Activated CD4-positive, alpha-beta T cell treated with anti-CD3 and anti-CD28 coated beads for 36 hours (primary cell): ENCODE data around the gene OCIAD2. TPM values are rescaled to one million over a fixed set of nuclear protein-coding genes. Genes with fewer than 3 reads are reported as not detected.
A peak's percentile ranks its signal among the peaks of the same experiment; 100 is the strongest.

Experiments used
- ATAC-seq: fragments of 200-7000 bp; cut with Tn5 transposase; one replicate; pipeline ENCODE4 v1.10.0; 2021; ENCODE audit warnings: mild to moderate bottlenecking, moderate library complexity
- CTCF ChIA-PET: fragments of 350-600 bp; sonication (Branson Sonifier 250); formaldehyde crosslinking; loops from one replicate; lab custom pipeline; 2021; ENCODE audit warnings: antibody characterized with exemption; lab: Charles Lee
- POLR2A ChIA-PET: fragments of 350-600 bp; sonication (Branson Sonifier 250); formaldehyde crosslinking; loops from one replicate; lab custom pipeline; 2021; ENCODE audit warnings: antibody characterized with exemption, inconsistent platforms; lab: Charles Lee
- DNase-seq: peaks from one replicate; pipeline ENCODE4 v3.0.0-alpha.2; 2020
- H3K27ac Mint-ChIP-seq: one replicate; pipeline ENCODE4 v1.8.0; 2021; ENCODE audit warnings: mixed read lengths
- H3K27me3 Mint-ChIP-seq: one replicate; pipeline ENCODE4 v1.8.0; 2021; ENCODE audit warnings: mixed read lengths
- H3K36me3 Mint-ChIP-seq: one replicate; pipeline ENCODE4 v1.8.0; 2021; ENCODE audit warnings: low read depth, mixed read lengths
- H3K4me1 Mint-ChIP-seq: one replicate; pipeline ENCODE4 v1.8.0; 2021; ENCODE audit warnings: mixed read lengths
- H3K4me3 Mint-ChIP-seq: one replicate; pipeline ENCODE4 v1.8.0; 2021; ENCODE audit warnings: mild to moderate bottlenecking, moderate library complexity, mixed read lengths
- H3K9me3 Mint-ChIP-seq: one replicate; pipeline ENCODE4 v1.8.0; 2021; ENCODE audit warnings: low read depth, mixed read lengths
- intact Hi-C, 2 experiments: fragments of 100-400 bp; cut with DNase I in 1 of 2; cut with micrococcal nuclease in 1 of 2; formaldehyde crosslinking; loops; one replicate each; pipeline versions ENCODE4 v1.14.2 to v1.15.1; 2022 to 2024; cut with DNase I, micrococcal nuclease
- total RNA-seq, 2 experiments: library from RNA; stranded (reverse); gene quantifications; one replicate each; pipeline ENCODE4 v1.2.3, GENCODE V29; 2021

Gene OCIAD2
- total RNA-seq, 2 experiments from 2014 or later: 83.6 to 97.4 TPM

GRCh38 chr4:48907706-48908477 lies 1.3 kb upstream of the OCIAD2 start:
- POLR2A ChIA-PET: no interaction called here
- ATAC-seq (no peak), DNase-seq (no peak)
- Mint-ChIP-seq H3K36me3 (peaks cover 12% of the 10 kb centered on the region), H3K27me3 (no peaks in the 10 kb centered on the region), H3K4me1 (peaks cover 40% of the 10 kb centered on the region), H3K9me3 (no peaks in the 10 kb centered on the region), H3K27ac (peak overlapping the region; percentile 42), H3K4me3 (peak overlapping the region; percentile 12)
- intact Hi-C loops: loop anchor here (2.0 to 10.0 kb wide), 9 partner anchors 55 to 637 kb away; partner anchors contain the start of gene SLAIN2 (in 2 of the 2)
- CTCF ChIA-PET: interaction anchor here (0.7 to 1.7 kb wide), 3 partner anchors 10 to 68 kb away, joined by 3 to 5 read pairs (median 4); no protein-coding TSS in a partner anchor

- intact Hi-C loops: loop anchor here (1.0 to 10.0 kb wide), 8 partner anchors 53 to 563 kb away; partner anchors contain the start of genes FRYL (in 2 of the 2), SLAIN2 (in 2 of the 2) and OCIAD1 (in 1 of the 2)
- peak overlapping the region; percentile 85 for H3K4me3 Mint-ChIP-seq
- H3K36me3 Mint-ChIP-seq: peaks cover 25% of the 10 kb centered on the region
- ChIA-PET POLR2A (no interaction called here), CTCF (interaction anchor here (0.6 kb wide), 1 partner anchor 348 kb away, joined by 3 read pairs; no protein-coding TSS in a partner anchor)
- H3K27ac Mint-ChIP-seq: peak overlapping the region; percentile 65
- DNase-seq (no peak), ATAC-seq (no peak)
- no peaks in the 10 kb centered on the region for H3K27me3 Mint-ChIP-seq
- H3K4me1 Mint-ChIP-seq: peaks cover 55% of the 10 kb centered on the region
- no peaks in the 10 kb centered on the region for H3K9me3 Mint-ChIP-seq
Observed at GRCh38 chr4:48905363-48906015, 1.1 kb downstream of the OCIAD2 start.

DNA sequence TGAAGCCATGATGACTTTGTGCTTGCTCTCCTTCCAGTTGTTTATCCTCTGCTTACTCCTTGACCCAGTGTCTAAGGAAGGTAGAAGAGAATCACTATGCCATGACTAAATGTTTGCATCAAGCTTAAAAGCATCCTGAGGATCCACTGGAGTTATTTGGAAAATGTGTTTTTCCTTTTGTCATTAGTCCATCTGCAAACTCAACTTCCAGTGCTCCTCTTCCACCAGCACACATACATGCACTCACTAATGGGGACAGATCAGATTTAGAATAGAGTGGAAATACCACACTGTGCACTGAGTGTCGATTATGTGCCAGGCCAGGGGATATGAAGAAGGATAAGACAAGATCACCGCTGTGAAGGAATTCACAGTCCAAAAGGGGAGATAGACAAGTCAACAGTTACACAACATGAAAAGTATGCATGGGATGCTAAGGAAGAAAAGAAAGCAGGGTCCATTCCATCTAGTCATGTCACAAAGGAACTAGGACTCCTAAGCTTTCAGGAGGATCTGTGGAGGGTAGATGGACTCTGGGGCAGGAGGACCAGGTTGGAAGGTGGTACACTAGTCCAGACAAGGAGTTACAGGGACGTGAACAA lies 1.9 kb downstream of the OCIAD2 start:
- no peak for ATAC-seq
- CTCF ChIA-PET: interaction anchor here (0.5 to 0.6 kb wide), 2 partner anchors 140 to 347 kb away, joined by 3 to 4 read pairs; no protein-coding TSS in a partner anchor
- peaks cover 31% of the 10 kb centered on the region for H3K36me3 Mint-ChIP-seq
- POLR2A ChIA-PET: no interaction called here
- peak overlapping the region; percentile 85 for H3K4me3 Mint-ChIP-seq
- no peak for DNase-seq
- H3K27me3 Mint-ChIP-seq: no peaks in the 10 kb centered on the region
- intact Hi-C loops: loop anchor here (5.0 to 10.0 kb wide), 6 partner anchors 52 to 562 kb away; partner anchors contain the start of gene SLAIN2 (in 2 of the 2)
- no peaks in the 10 kb centered on the region for H3K9me3 Mint-ChIP-seq
- peak overlapping the region; percentile 11 for H3K27ac Mint-ChIP-seq
- peaks cover 58% of the 10 kb centered on the region for H3K4me1 Mint-ChIP-seq

GRCh38 chr4:48904101-48904500 lies 2.5 kb downstream of the OCIAD2 start:
- CTCF ChIA-PET: interaction anchor here (0.5 kb wide), 1 partner anchor 139 kb away, joined by 4 read pairs; no protein-coding TSS in a partner anchor

GRCh38 chr4:48902266-48902665 lies 4.3 kb downstream of the OCIAD2 start:
- POLR2A ChIA-PET: interaction anchor here (1.0 kb wide), 1 partner anchor 121 kb away, joined by 5 read pairs; no protein-coding TSS in a partner anchor
- DNase-seq: no peak
- H3K4me3 Mint-ChIP-seq: no peak overlapping the region
- no peaks in the 10 kb centered on the region for H3K27me3 Mint-ChIP-seq
- H3K4me1 Mint-ChIP-seq: peaks cover 63% of the 10 kb centered on the region
- H3K27ac Mint-ChIP-seq: peak overlapping the region; percentile 33
- no peaks in the 10 kb centered on the region for H3K9me3 Mint-ChIP-seq
- CTCF ChIA-PET: interaction anchor here (1.2 to 1.6 kb wide), 2 partner anchors 42 to 324 kb away, joined by 4 to 5 read pairs; no protein-coding TSS in a partner anchor
- no peak for ATAC-seq
- intact Hi-C loops: loop anchor here in 1 of 2 experiments (10.0 kb wide), 1 partner anchor 557 kb away; the partner anchor contains the start of gene SLAIN2
- peaks cover 50% of the 10 kb centered on the region for H3K36me3 Mint-ChIP-seq

More at GRCh38 chr4:48904101-48904500, 2.5 kb downstream of the OCIAD2 start:
- no peak for ATAC-seq
- Mint-ChIP-seq H3K4me3 (no peak overlapping the region), H3K4me1 (peaks cover 61% of the 10 kb centered on the region), H3K27ac (no peak overlapping the region), H3K9me3 (no peaks in the 10 kb centered on the region), H3K36me3 (peaks cover 37% of the 10 kb centered on the region), H3K27me3 (no peaks in the 10 kb centered on the region)
- intact Hi-C loops: loop anchor here in 1 of 2 experiments (10.0 kb wide), 1 partner anchor 559 kb away; the partner anchor contains the start of gene SLAIN2
- POLR2A ChIA-PET: no interaction called here
- no peak for DNase-seq

DNA sequence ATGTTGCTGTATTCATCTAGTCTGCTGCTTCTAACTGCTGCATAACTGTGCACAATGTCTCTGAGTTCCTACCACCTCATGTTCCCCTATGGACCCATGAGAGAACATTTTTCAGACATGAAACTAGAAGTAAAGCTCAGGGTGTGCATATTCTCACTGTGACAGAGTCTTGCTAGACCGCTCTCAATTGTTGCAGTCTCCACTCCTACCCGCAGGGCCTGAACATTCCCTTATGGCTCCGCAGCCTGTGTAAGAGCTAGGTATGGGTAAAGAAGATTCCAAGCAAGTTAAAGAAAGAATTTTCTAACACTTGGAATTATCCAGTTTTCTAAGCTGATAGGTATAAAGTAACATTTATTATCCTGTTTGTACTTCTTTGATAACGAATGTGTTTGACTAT lies 5.4 kb downstream of the OCIAD2 start:
- ChIA-PET POLR2A (interaction anchor here (0.5 to 0.6 kb wide), 2 partner anchors 62 to 65 kb away, joined by 3 read pairs; no protein-coding TSS in a partner anchor), CTCF (interaction anchor here (0.5 to 1.6 kb wide), 3 partner anchors 43 to 345 kb away, joined by 3 to 5 read pairs (median 4); no protein-coding TSS in a partner anchor)
- DNase-seq (no peak), ATAC-seq (no peak)
- Mint-ChIP-seq H3K9me3 (no peaks in the 10 kb centered on the region), H3K36me3 (peaks cover 53% of the 10 kb centered on the region), H3K27ac (no peak overlapping the region), H3K4me3 (no peak overlapping the region), H3K4me1 (peaks cover 56% of the 10 kb centered on the region), H3K27me3 (no peaks in the 10 kb centered on the region)
- intact Hi-C loops: loop anchor here in 1 of 2 experiments (10.0 kb wide), 1 partner anchor 556 kb away; the partner anchor contains the start of gene SLAIN2

- intact Hi-C loops: loop anchor here in 1 of 2 experiments (2.0 to 10.0 kb wide), 2 partner anchors 69 to 555 kb away; partner anchors contain the start of genes OCIAD1 and SLAIN2
- Mint-ChIP-seq H3K4me3 (no peak overlapping the region), H3K9me3 (no peaks in the 10 kb centered on the region), H3K27me3 (no peaks in the 10 kb centered on the region), H3K36me3 (peaks cover 60% of the 10 kb centered on the region), H3K4me1 (peaks cover 46% of the 10 kb centered on the region), H3K27ac (peak overlapping the region; percentile 75)
- ATAC-seq: no peak
- no peak for DNase-seq
- ChIA-PET CTCF (no interaction called here), POLR2A (no interaction called here)
Observed at GRCh38 chr4:48899950-48900349, 6.6 kb downstream of the OCIAD2 start.

GRCh38 chr4:48899432-48899749 lies 7.2 kb downstream of the OCIAD2 start:
- CTCF ChIA-PET: no interaction called here
- Mint-ChIP-seq H3K4me3 (no peak overlapping the region), H3K4me1 (peaks cover 44% of the 10 kb centered on the region), H3K36me3 (peaks cover 60% of the 10 kb centered on the region), H3K9me3 (no peaks in the 10 kb centered on the region), H3K27ac (peak overlapping the region; percentile 75), H3K27me3 (no peaks in the 10 kb centered on the region)
- DNase-seq: no peak
- POLR2A ChIA-PET: no interaction called here
- no peak for ATAC-seq
- intact Hi-C loops: loop anchor here in 1 of 2 experiments (2.0 kb wide), 1 partner anchor 69 kb away; the partner anchor contains the start of gene OCIAD1

GRCh38 chr4:48898733-48899431 lies 7.7 kb downstream of the OCIAD2 start:
- ATAC-seq (peak; percentile 71), DNase-seq (no peak)
- Mint-ChIP-seq H3K27ac (peak overlapping the region; percentile 75), H3K9me3 (no peaks in the 10 kb centered on the region), H3K4me1 (peaks cover 42% of the 10 kb centered on the region), H3K36me3 (peaks cover 63% of the 10 kb centered on the region), H3K4me3 (no peak overlapping the region), H3K27me3 (no peaks in the 10 kb centered on the region)
- intact Hi-C loops: loop anchor here in 1 of 2 experiments (2.0 kb wide), 1 partner anchor 68 kb away; the partner anchor contains the start of gene OCIAD1
- POLR2A ChIA-PET: interaction anchor here (0.6 to 1.7 kb wide), 3 partner anchors 11 to 199 kb away, joined by 3 to 4 read pairs (median 4); no protein-coding TSS in a partner anchor
- CTCF ChIA-PET: interaction anchor here (1.0 to 1.3 kb wide), 3 partner anchors 8 to 46 kb away, joined by 3 to 5 read pairs (median 3); partner anchors contain the start of gene OCIAD2

DNA sequence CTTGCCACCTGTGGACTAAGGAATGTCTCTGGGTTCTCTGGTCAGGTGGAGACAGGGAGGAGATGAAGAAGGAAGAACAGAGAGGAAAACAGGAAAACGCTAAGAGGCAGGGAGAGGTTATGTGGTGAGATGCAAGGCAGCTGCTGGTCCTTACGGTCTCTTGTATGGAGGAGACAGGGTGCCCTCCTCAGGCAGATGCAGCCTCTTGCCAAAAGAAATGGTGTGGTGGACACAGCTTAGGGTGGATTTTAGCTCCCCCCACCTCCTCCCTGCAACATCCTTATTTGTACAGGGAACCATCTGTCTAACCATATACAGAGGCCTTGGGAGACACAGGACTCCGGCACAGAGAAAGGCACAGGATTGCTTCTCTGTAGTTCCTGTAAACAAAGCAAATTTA lies 9.7 kb downstream of the OCIAD2 start:
- ATAC-seq: no peak
- no peaks in the 10 kb centered on the region for H3K27me3 Mint-ChIP-seq
- ChIA-PET POLR2A (interaction anchor here (0.6 kb wide), 1 partner anchor 65 kb away, joined by 3 read pairs; no protein-coding TSS in a partner anchor), CTCF (no interaction called here)
- no peak overlapping the region for H3K27ac Mint-ChIP-seq
- H3K9me3 Mint-ChIP-seq: no peaks in the 10 kb centered on the region
- DNase-seq: no peak
- peaks cover 31% of the 10 kb centered on the region for H3K4me1 Mint-ChIP-seq
- peaks cover 68% of the 10 kb centered on the region for H3K36me3 Mint-ChIP-seq
- intact Hi-C loops: no loop called here
- no peak overlapping the region for H3K4me3 Mint-ChIP-seq
